HUES6 (cell line): Measurements from ENCODE around the gene FOLR1.

Experiments
- H3K27ac ChIP-seq: 2 replicates; pipeline ENCODE4 v1.7.0; 2013; ENCODE audit warnings: low read depth, mild to moderate bottlenecking, low read length, inconsistent platforms
- H3K27me3 ChIP-seq: 2 replicates; pipeline ENCODE4 v1.6.1; 2013; ENCODE audit warnings: low read length; ENCODE audit not compliant: control insufficient read depth, insufficient read depth
- H3K36me3 ChIP-seq: 2 replicates; pipeline ENCODE4 v1.6.1; 2013; ENCODE audit warnings: low read length; ENCODE audit not compliant: control insufficient read depth, insufficient read depth
- H3K4me1 ChIP-seq: 2 replicates; pipeline ENCODE4 v1.6.1; 2013; ENCODE audit warnings: low read length; ENCODE audit not compliant: control insufficient read depth, insufficient read depth
- H3K4me3 ChIP-seq: 2 replicates; pipeline ENCODE4 v1.5.1; 2013; ENCODE audit warnings: low read depth, low read length
- H3K9ac ChIP-seq: one replicate; pipeline ENCODE4 v1.6.1; 2013; ENCODE audit warnings: mild to moderate bottlenecking, low read length
- H3K9me3 ChIP-seq: 2 replicates; pipeline ENCODE4 v1.6.1; 2013; ENCODE audit warnings: low read depth, low read length; ENCODE audit not compliant: control insufficient read depth, insufficient read depth

The FOLR1 gene

GRCh38 chr11:72238492-72239312 is 46.8 kb downstream of the FOLR1 start:
- Histone ChIP-seq H3K9ac (no peak overlapping the region), H3K9me3 (no peaks in the 10 kb centered on the region), H3K27me3 (peaks cover 50% of the 10 kb centered on the region), H3K4me3 (peak overlapping the region; percentile 47), H3K27ac (no peak overlapping the region), H3K36me3 (peaks cover 41% of the 10 kb centered on the region), H3K4me1 (peaks cover 33% of the 10 kb centered on the region)

- no peak overlapping the region for H3K27ac ChIP-seq
- no peaks in the 10 kb centered on the region for H3K9me3 ChIP-seq
- peaks cover 33% of the 10 kb centered on the region for H3K4me1 ChIP-seq
- peaks cover 55% of the 10 kb centered on the region for H3K27me3 ChIP-seq
- H3K4me3 ChIP-seq = peak overlapping the region; percentile 47
- peak overlapping the region; percentile 54 for H3K9ac ChIP-seq
- peaks cover 34% of the 10 kb centered on the region for H3K36me3 ChIP-seq
These were observed 47.4 kb downstream of the FOLR1 start for GRCh38 chr11:72239313-72239848.

- peak overlapping the region; percentile 47 for H3K4me3 ChIP-seq
- H3K4me1 ChIP-seq = peaks cover 37% of the 10 kb centered on the region
- H3K27me3 ChIP-seq = peaks cover 60% of the 10 kb centered on the region
These were observed 48.0 kb downstream of the FOLR1 start for GRCh38 chr11:72239849-72240460.

GRCh38 chr11:72240461-72241290 is 48.7 kb downstream of the FOLR1 start:
- Histone ChIP-seq H3K27ac (no peak overlapping the region), H3K4me3 (peak overlapping the region; percentile 47), H3K27me3 (peaks cover 67% of the 10 kb centered on the region), H3K4me1 (peaks cover 40% of the 10 kb centered on the region), H3K9me3 (no peaks in the 10 kb centered on the region), H3K9ac (peak overlapping the region; percentile 15), H3K36me3 (peaks cover 21% of the 10 kb centered on the region)

More at GRCh38 chr11:72239849-72240460, 48.0 kb downstream of the FOLR1 start:
- Histone ChIP-seq H3K27ac (no peak overlapping the region), H3K36me3 (peaks cover 28% of the 10 kb centered on the region), H3K9me3 (no peaks in the 10 kb centered on the region), H3K9ac (peak overlapping the region; percentile 15)

- H3K9me3 ChIP-seq = no peaks in the 10 kb centered on the region
- peaks cover 74% of the 10 kb centered on the region for H3K27me3 ChIP-seq
- no peak overlapping the region for H3K27ac ChIP-seq
- peaks cover 40% of the 10 kb centered on the region for H3K4me1 ChIP-seq
- H3K36me3 ChIP-seq = peaks cover 15% of the 10 kb centered on the region
- no peak overlapping the region for H3K9ac ChIP-seq
- 0 out of 2 replicates have a peak overlapping the region, but pooled peaks have one; percentile 47 for H3K4me3 ChIP-seq
These were observed 49.4 kb downstream of the FOLR1 start for GRCh38 chr11:72241291-72241781.

- Histone ChIP-seq H3K4me1 (peaks cover 39% of the 10 kb centered on the region), H3K27ac (no peak overlapping the region), H3K36me3 (peaks cover 7% of the 10 kb centered on the region), H3K9me3 (no peaks in the 10 kb centered on the region), H3K4me3 (no peak overlapping the region), H3K9ac (no peak overlapping the region), H3K27me3 (peaks cover 82% of the 10 kb centered on the region)
These were observed 50.2 kb downstream of the FOLR1 start for GRCh38 chr11:72242141-72242540.

GRCh38 chr11:72243173-72244059 is 51.5 kb downstream of the FOLR1 start:
- H3K9ac ChIP-seq = no peak overlapping the region
- no peak overlapping the region for H3K27ac ChIP-seq
- H3K4me1 ChIP-seq = peaks cover 30% of the 10 kb centered on the region
- H3K9me3 ChIP-seq = no peaks in the 10 kb centered on the region
- peak overlapping the region; percentile 67 for H3K4me3 ChIP-seq
- peaks cover 95% of the 10 kb centered on the region for H3K27me3 ChIP-seq
- H3K36me3 ChIP-seq = no peaks in the 10 kb centered on the region

- Histone ChIP-seq H3K9me3 (no peaks in the 10 kb centered on the region), H3K27me3 (peaks cover 96% of the 10 kb centered on the region), H3K4me1 (peaks cover 29% of the 10 kb centered on the region), H3K27ac (no peak within 1 kb of the TSS), H3K9ac (no peak within 1 kb of the TSS), H3K36me3 (no peaks in the 10 kb centered on the region), H3K4me3 (peak within 1 kb of the TSS; percentile 67)
These were observed 52.1 kb downstream of the FOLR1 start, which contains the start of gene PHOX2A for GRCh38 chr11:72244060-72244360. Gene PHOX2A, minus strand, starts transcription at chr11:72244176. Its CDS starts 172 bp downstream, at chr11:72244004.

GRCh38 chr11:72244361-72245262 is 52.7 kb downstream of the FOLR1 start:
- H3K27ac ChIP-seq = no peak overlapping the region
- H3K4me1 ChIP-seq = peaks cover 26% of the 10 kb centered on the region
- peak overlapping the region; percentile 67 for H3K4me3 ChIP-seq
- no peaks in the 10 kb centered on the region for H3K9me3 ChIP-seq
- no peaks in the 10 kb centered on the region for H3K36me3 ChIP-seq
- peaks cover 94% of the 10 kb centered on the region for H3K27me3 ChIP-seq
- H3K9ac ChIP-seq = no peak overlapping the region
